NCI-H146 (cell line): ENCODE data around the gene NLRC5.
"Not testable (repeated sequence)": the region's sequence is repeated elsewhere in the genome, so short reads cannot be mapped to it uniquely, and the experiment has no call there.

Experiments
- DNase-seq: peaks from one replicate; lab custom pipeline; 2025; lab: John Stamatoyannopoulos, UW

NLRC5 gene

GRCh38 chr16:57077714-57078113 lies 88.4 kb downstream of the NLRC5 start:
- no peak for DNase-seq

GRCh38 chr16:57081744-57082143 lies 92.4 kb downstream of the NLRC5 start:
- DNase-seq: no peak

- DNase-seq: no peak
Observed at GRCh38 chr16:57082664-57083063, 93.3 kb downstream of the NLRC5 start.

GRCh38 chr16:57083485-57084126 lies 94.2 kb downstream of the NLRC5 start:
- DNase-seq: no peak

- peak; percentile 49 for DNase-seq
Observed at GRCh38 chr16:57084257-57084770, 95.0 kb downstream of the NLRC5 start.

- no peak for DNase-seq
Observed at GRCh38 chr16:57084996-57085395, 95.6 kb downstream of the NLRC5 start.

GRCh38 chr16:57087003-57087402 lies 97.6 kb downstream of the NLRC5 start:
- no peak for DNase-seq

GRCh38 chr16:57089406-57089805 lies 100.0 kb downstream of the NLRC5 start:
- peak; percentile 69 for DNase-seq

- peak; percentile 25 for DNase-seq
Observed at GRCh38 chr16:57091200-57091974, 102.0 kb downstream of the NLRC5 start.

GRCh38 chr16:57091975-57092785 lies 102.8 kb downstream of the NLRC5 start, which contains the start of gene CPNE2:
Gene CPNE2, plus strand, starts transcription at chr16:57092583. Its CDS starts 18,160 bp downstream, at chr16:57110743.
- DNase-seq: peak; percentile 57

GRCh38 chr16:57092786-57093411 lies 103.5 kb downstream of the NLRC5 start:
- peak; percentile 32 for DNase-seq

GRCh38 chr16:57093666-57094564 lies 104.6 kb downstream of the NLRC5 start:
- no peak for DNase-seq

- DNase-seq: no peak
Observed at GRCh38 chr16:57094911-57095310, 105.6 kb downstream of the NLRC5 start.

- no peak for DNase-seq
Observed at GRCh38 chr16:57096192-57096591, 106.8 kb downstream of the NLRC5 start.

GRCh38 chr16:57096793-57097192 lies 107.4 kb downstream of the NLRC5 start:
- no peak for DNase-seq

- no peak for DNase-seq
Observed at GRCh38 chr16:57098188-57098841, 109.0 kb downstream of the NLRC5 start.

GRCh38 chr16:57099965-57100364 lies 110.6 kb downstream of the NLRC5 start:
- not testable (repeated sequence) for DNase-seq

GRCh38 chr16:57100445-57100844 lies 111.1 kb downstream of the NLRC5 start:
- no peak for DNase-seq

GRCh38 chr16:57102888-57103851 lies 113.8 kb downstream of the NLRC5 start:
- DNase-seq: no peak
